Mesothelial cell of epicardium (in vitro differentiated cells): Measurements from ENCODE around the gene CCDC83. TPM values are rescaled to one million over a fixed set of nuclear protein-coding genes. Genes with fewer than 3 reads are reported as not detected.

ENCODE experiments used
- DNase-seq, 2 experiments: peaks; one replicate each; pipeline ENCODE4 v3.0.0; 2021; ENCODE audit warnings: low spot score in 2 of 2; ENCODE audit not compliant: unreplicated experiment in 2 of 2
- H3K27ac Mint-ChIP-seq: 2 replicates; pipeline ENCODE4 v1.8.0; 2021; ENCODE audit warnings: mixed read lengths
- H3K27me3 Mint-ChIP-seq: 2 replicates; pipeline ENCODE4 v1.8.0; 2021; ENCODE audit warnings: low read depth, mixed read lengths
- H3K36me3 Mint-ChIP-seq: 2 replicates; pipeline ENCODE4 v1.8.0; 2021; ENCODE audit warnings: mixed read lengths
- H3K4me1 Mint-ChIP-seq: 2 replicates; pipeline ENCODE4 v1.8.0; 2021; ENCODE audit warnings: mixed read lengths
- H3K4me3 Mint-ChIP-seq: 2 replicates; pipeline ENCODE4 v1.8.0; 2021; ENCODE audit warnings: mild to moderate bottlenecking, moderate library complexity, mixed read lengths
- H3K9me3 Mint-ChIP-seq: 2 replicates; pipeline ENCODE4 v1.8.0; 2021; ENCODE audit warnings: mixed read lengths
- CTCF ChIP-seq: fragments of 200-600 bp; sonication (generic); IDR thresholded peaks from one replicate; pipeline ENCODE4 v1.5.0; 2021; ENCODE audit warnings: antibody characterized with exemption; ENCODE audit not compliant: unreplicated experiment
- total RNA-seq: library from RNA; stranded (reverse); gene quantifications from 3 replicates; pipeline ENCODE4 v1.2.1, GENCODE V29; 2021

Gene CCDC83
- total RNA-seq, 1 donor from 2014 or later, result not detected

- Mint-ChIP-seq H3K27me3 (no peaks in the 10 kb centered on the region), H3K27ac (peak overlapping the region; percentile 59), H3K4me3 (no peak overlapping the region), H3K36me3 (no peaks in the 10 kb centered on the region), H3K4me1 (peaks cover 37% of the 10 kb centered on the region), H3K9me3 (peaks cover 9% of the 10 kb centered on the region)
- TF ChIP-seq CTCF, result no peak
- DNase-seq, result no peak
Observed at GRCh38 chr11:85826116-85826855, 28.9 kb upstream of the CCDC83 start.

DNA sequence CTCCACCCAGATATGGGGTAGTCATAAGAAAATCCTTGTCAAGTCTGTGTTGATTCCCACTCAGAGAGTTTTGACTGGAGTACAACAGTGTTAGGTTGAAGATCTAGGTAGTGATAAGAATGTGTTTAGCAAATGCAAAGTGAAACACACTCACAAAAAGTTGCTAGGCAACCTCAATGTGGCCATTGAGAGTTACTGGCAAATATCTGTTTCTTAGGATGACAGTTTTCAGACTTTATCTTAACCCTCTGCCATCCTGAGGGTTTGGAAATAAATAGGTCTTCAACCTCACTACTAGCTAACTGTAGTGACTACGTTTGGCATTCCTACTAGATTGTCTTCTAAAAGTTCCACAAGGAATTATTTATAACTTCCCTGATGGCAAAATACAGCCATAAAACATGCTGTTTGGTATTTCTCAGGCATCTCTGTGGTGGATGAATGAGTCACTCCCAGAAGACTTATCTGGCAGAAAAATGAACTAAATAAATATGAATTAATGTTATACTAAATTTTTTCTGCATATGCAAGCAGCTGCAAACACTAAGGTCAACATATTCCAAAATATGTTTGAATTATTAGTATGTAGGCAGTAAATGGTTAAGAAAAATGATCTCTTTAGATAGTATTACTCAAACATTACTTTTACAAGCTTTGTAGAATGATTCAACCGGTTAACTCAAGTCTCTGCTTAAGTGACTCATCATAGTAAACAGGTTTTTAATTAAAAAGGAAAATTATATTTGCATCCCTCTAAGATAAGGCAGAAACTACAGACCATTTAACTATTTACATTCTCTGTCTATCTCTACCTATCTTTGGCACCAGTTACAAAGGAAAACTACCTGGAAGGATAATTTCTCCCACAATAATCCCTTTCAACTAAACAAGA lies 27.2 kb upstream of the CCDC83 start:
- Mint-ChIP-seq H3K4me1 (peaks cover 34% of the 10 kb centered on the region), H3K9me3 (peaks cover 9% of the 10 kb centered on the region), H3K4me3 (no peak overlapping the region), H3K36me3 (no peaks in the 10 kb centered on the region), H3K27me3 (no peaks in the 10 kb centered on the region), H3K27ac (peak overlapping the region; percentile 93)
- DNase-seq, result no peak
- TF ChIP-seq CTCF, result no peak

DNA sequence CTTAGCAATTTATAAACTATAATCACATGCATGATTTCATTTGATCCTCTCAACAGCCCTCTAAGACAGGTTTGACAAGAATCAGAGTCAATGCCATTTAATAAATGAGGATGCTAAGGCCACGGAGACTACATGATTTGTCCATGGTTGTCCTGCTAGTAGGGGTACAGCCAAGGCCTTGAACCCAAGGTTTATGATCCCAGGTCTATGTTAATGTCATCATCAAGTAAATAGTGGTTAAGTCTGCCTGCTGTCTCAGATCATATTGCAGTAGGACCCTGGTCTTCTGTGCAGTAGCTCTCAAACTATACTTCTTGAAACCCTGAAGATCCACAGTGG lies 26.6 kb upstream of the CCDC83 start:
- peak overlapping the region; percentile 71 for H3K27ac Mint-ChIP-seq
- H3K36me3 Mint-ChIP-seq, result no peaks in the 10 kb centered on the region
- H3K4me1 Mint-ChIP-seq, result peaks cover 34% of the 10 kb centered on the region
- no peak for TF ChIP-seq CTCF
- DNase-seq, result no peak
- H3K27me3 Mint-ChIP-seq, result no peaks in the 10 kb centered on the region
- no peak overlapping the region for H3K4me3 Mint-ChIP-seq
- H3K9me3 Mint-ChIP-seq, result peaks cover 9% of the 10 kb centered on the region

DNA sequence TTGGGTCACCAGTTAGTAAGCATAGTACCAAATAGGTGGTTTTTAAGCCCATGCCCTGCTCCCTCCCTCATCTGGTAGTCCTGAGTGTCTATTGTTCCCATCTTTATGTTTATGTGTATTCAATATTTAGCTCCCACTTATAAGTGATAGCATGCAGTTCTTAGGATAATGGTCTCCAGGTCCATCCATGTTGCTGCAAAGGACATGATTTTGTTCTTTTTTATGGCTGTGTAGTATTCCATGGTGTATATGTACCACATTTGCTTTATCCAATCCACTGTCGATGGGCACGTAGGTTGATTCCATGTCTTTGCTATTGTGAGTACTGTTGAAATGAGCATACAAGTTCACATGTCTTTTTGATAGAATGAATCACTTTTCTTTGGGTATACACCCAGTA lies 26.0 kb upstream of the CCDC83 start:
- TF ChIP-seq CTCF, result no peak
- H3K9me3 Mint-ChIP-seq, result peaks cover 9% of the 10 kb centered on the region
- H3K36me3 Mint-ChIP-seq, result no peaks in the 10 kb centered on the region
- no peaks in the 10 kb centered on the region for H3K27me3 Mint-ChIP-seq
- no peak overlapping the region for H3K27ac Mint-ChIP-seq
- no peak overlapping the region for H3K4me3 Mint-ChIP-seq
- H3K4me1 Mint-ChIP-seq, result peaks cover 34% of the 10 kb centered on the region
- no peak for DNase-seq

DNA sequence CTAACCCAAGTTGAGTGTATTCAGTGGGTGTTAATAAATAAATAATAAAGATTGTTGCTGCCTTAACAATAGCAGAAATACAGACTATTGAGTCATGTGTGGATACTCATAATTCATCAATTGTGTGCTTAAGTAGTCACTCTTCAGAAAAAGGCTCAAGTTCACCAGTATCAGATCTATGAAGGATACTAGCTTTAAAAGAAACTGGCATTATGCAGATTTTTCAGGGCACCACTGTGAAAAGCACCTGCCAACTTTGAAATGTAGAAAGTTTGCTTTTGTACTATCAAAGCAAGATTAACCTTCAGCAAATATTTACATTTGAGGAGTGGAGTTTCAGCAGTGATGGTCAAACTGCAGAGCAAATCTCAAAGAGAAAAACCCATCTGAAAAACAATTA lies 24.1 kb upstream of the CCDC83 start:
- TF ChIP-seq CTCF, result no peak
- no peak for DNase-seq
- peaks cover 18% of the 10 kb centered on the region for H3K9me3 Mint-ChIP-seq
- H3K27ac Mint-ChIP-seq, result no peak overlapping the region
- peaks cover 3% of the 10 kb centered on the region for H3K36me3 Mint-ChIP-seq
- H3K4me3 Mint-ChIP-seq, result no peak overlapping the region
- H3K4me1 Mint-ChIP-seq, result peaks cover 26% of the 10 kb centered on the region
- no peaks in the 10 kb centered on the region for H3K27me3 Mint-ChIP-seq
